IMR-90 (cell line): ENCODE data around the gene KIF1C. TPM values are rescaled to one million over a fixed set of nuclear protein-coding genes. Genes with fewer than 3 reads are reported as not detected.

Experiments used
- ATAC-seq: fragments of 200-7000 bp; cut with Tn5 transposase; 2 replicates; pipeline ENCODE4 v1.9.1; 2020; ENCODE audit warnings: low read depth, mild to moderate bottlenecking, moderate library complexity
- BruUV-seq: library from RNA; stranded (reverse); fragments of 400-500 nt; replicated peaks from 2 replicates; lab custom pipeline; 2021; lab: Mats Ljungman, UMichigan
- CTCF ChIA-PET: fragments of 300-600 bp; formaldehyde crosslinking; extraction: SDS; loops from one replicate; lab custom pipeline; 2021; ENCODE audit warnings: antibody characterized with exemption; lab: Yijun Ruan, JAX
- POLR2A ChIA-PET: fragments of 300-600 bp; sonication (Branson Sonifier 250); formaldehyde crosslinking; loops from one replicate; lab custom pipeline; 2022; ENCODE audit warnings: antibody characterized with exemption; ENCODE audit not compliant: unreplicated experiment; lab: Charles Lee
- DNase-seq: peaks from one replicate; pipeline ENCODE4 v3.0.0; 2013
- H2AFZ ChIP-seq: replicated peaks from 2 replicates; pipeline ENCODE3; 2013; ENCODE audit warnings: low read length, mild to moderate bottlenecking; ENCODE audit not compliant: poor library complexity
- H2AK5ac ChIP-seq: 2 replicates; pipeline ENCODE4 v1.6.1; 2013; ENCODE audit warnings: low read depth, low read length, inconsistent platforms
- H2AK9ac ChIP-seq: replicated peaks from 2 replicates; pipeline ENCODE3; 2013; ENCODE audit warnings: mild to moderate bottlenecking, low read depth, low read length, moderate library complexity; ENCODE audit not compliant: poor library complexity
- H2BK120ac ChIP-seq: 2 replicates; pipeline ENCODE4 v1.6.1; 2013; ENCODE audit warnings: low read depth, low read length, inconsistent platforms
- H2BK15ac ChIP-seq: 3 replicates; pipeline ENCODE4 v1.6.1; 2013; ENCODE audit warnings: low read depth, low read length, inconsistent platforms
- H2BK20ac ChIP-seq: 2 replicates; pipeline ENCODE4 v1.6.1; 2013; ENCODE audit warnings: low read depth, mild to moderate bottlenecking, inconsistent platforms, low read length, moderate library complexity
- H2BK5ac ChIP-seq: 2 replicates; pipeline ENCODE4 v1.6.1; 2013; ENCODE audit warnings: mild to moderate bottlenecking, low read depth, low read length, inconsistent platforms; ENCODE audit not compliant: poor library complexity, severe bottlenecking
- H3K14ac ChIP-seq: replicated peaks from 2 replicates; pipeline ENCODE4 v1.6.1; 2013; ENCODE audit warnings: low read depth, low read length, inconsistent platforms
- H3K18ac ChIP-seq: 2 replicates; pipeline ENCODE4 v1.6.1; 2013; ENCODE audit warnings: low read depth, low read length, control low read depth
- H3K23ac ChIP-seq: 2 replicates; pipeline ENCODE4 v1.6.1; 2013; ENCODE audit warnings: low read depth, low read length, inconsistent platforms
- H3K27ac ChIP-seq: 2 replicates; pipeline ENCODE4 v1.5.1; 2013; ENCODE audit warnings: mild to moderate bottlenecking, control low read depth, low read length; ENCODE audit not compliant: insufficient read depth
- H3K27me3 ChIP-seq: 2 replicates; pipeline ENCODE4 v1.6.1; 2013; ENCODE audit warnings: low read length; ENCODE audit not compliant: control insufficient read depth, insufficient read depth
- H3K36me3 ChIP-seq: 2 replicates; pipeline ENCODE4 v1.6.1; 2013; ENCODE audit warnings: low read length, mixed read lengths; ENCODE audit not compliant: control insufficient read depth, insufficient read depth
- H3K4ac ChIP-seq: 2 replicates; pipeline ENCODE4 v1.6.1; 2013; ENCODE audit warnings: low read depth, low read length, inconsistent platforms
- H3K4me1 ChIP-seq: 2 replicates; pipeline ENCODE4 v1.6.1; 2013; ENCODE audit warnings: low read length, mixed read lengths; ENCODE audit not compliant: control insufficient read depth, insufficient read depth
- H3K4me2 ChIP-seq: 2 replicates; pipeline ENCODE4 v1.6.1; 2013; ENCODE audit warnings: low read depth, mild to moderate bottlenecking, control low read depth, low read length, moderate library complexity
- H3K4me3 ChIP-seq: 2 replicates; pipeline ENCODE4 v1.5.1; 2013; ENCODE audit warnings: low read depth, mild to moderate bottlenecking, control low read depth, low read length, moderate library complexity; ENCODE audit not compliant: insufficient read depth
- H3K56ac ChIP-seq: 2 replicates; pipeline ENCODE4 v1.6.1; 2013; ENCODE audit warnings: low read length, inconsistent platforms; ENCODE audit not compliant: insufficient read depth; ENCODE audit errors: extremely low read depth
- H3K79me1 ChIP-seq, 2 experiments: 2 replicates each; pipeline ENCODE4 v1.6.1; 2013; ENCODE audit warnings: low read length in 2 of 2, inconsistent platforms in 1 of 2, low read depth in 1 of 2
- H3K9ac ChIP-seq: 2 replicates; pipeline ENCODE4 v1.6.1; 2013; ENCODE audit warnings: low read depth, low read length, control low read depth
- H3K9me1 ChIP-seq: 2 replicates; pipeline ENCODE4 v1.6.1; 2013; ENCODE audit warnings: low read length, inconsistent platforms; ENCODE audit not compliant: insufficient read depth
- H3K9me3 ChIP-seq: 2 replicates; pipeline ENCODE4 v1.6.1; 2013; ENCODE audit warnings: low read length; ENCODE audit not compliant: control insufficient read depth, insufficient read depth
- H4K20me1 ChIP-seq: 2 replicates; pipeline ENCODE4 v1.6.1; 2013; ENCODE audit warnings: low read length, inconsistent platforms; ENCODE audit not compliant: insufficient read depth
- H4K5ac ChIP-seq: 2 replicates; pipeline ENCODE4 v1.6.1; 2013; ENCODE audit warnings: mild to moderate bottlenecking, low read depth, low read length, control low read depth
- H4K8ac ChIP-seq, 2 experiments: 2 replicates each; pipeline ENCODE4 v1.6.1; 2013; ENCODE audit warnings: low read depth in 2 of 2, low read length in 2 of 2, control low read depth in 1 of 2, inconsistent platforms in 1 of 2
- H4K91ac ChIP-seq: 2 replicates; pipeline ENCODE4 v1.6.1; 2013; ENCODE audit warnings: low read depth, low read length, inconsistent platforms; ENCODE audit not compliant: insufficient read depth
- BHLHE40 ChIP-seq: fragments of 150-350 bp; IDR thresholded peaks from 2 replicates; pipeline ENCODE4 v1.6.1; 2016; ENCODE audit warnings: mild to moderate bottlenecking, low read depth, low read length
- CEBPB ChIP-seq: IDR thresholded peaks from 2 replicates; pipeline ENCODE4 v1.6.1; 2012; ENCODE audit warnings: low read depth, low read length, improper control_type of control experiment
- WGBS, 2 experiments: methylation state at CpG; one replicate each; pipeline versions ENCODE4 v1.1.5 to v1.1.7; 2013; ENCODE audit warnings: missing lambda C conversion rate in 2 of 2; ENCODE audit not compliant: insufficient read length in 1 of 2; ENCODE audit errors: extremely low coverage in 2 of 2; 5-methylcytosine and 5-hydroxymethylcytosine counted together
- dilution Hi-C: fragments of 300-500 bp; cut with HindIII; formaldehyde crosslinking; loops from one replicate; pipeline ENCODE4 v1.14.3; 2018; ENCODE audit warnings: low sequenced_read_pairs; ENCODE audit not compliant: unreplicated experiment
- in situ Hi-C: fragments of 300-500 bp; cut with MboI; formaldehyde crosslinking; loops from 3 replicates; pipeline ENCODE4 v1.14.3; 2019; ENCODE audit warnings: low sequenced_read_pairs, inconsistent platforms, mixed read lengths
- intact Hi-C: fragments of 100-400 bp; cut with micrococcal nuclease; formaldehyde crosslinking; loops from 2 replicates; pipeline ENCODE4 v1.10.0; 2022
- polyA plus RNA-seq, 3 experiments: library from polyadenylated mRNA; depleted of rRNA; stranded (reverse); fragments of >200 nt; gene quantifications; 2 replicates each; pipeline ENCODE4 v1.2.3, GENCODE V29; 2012; ENCODE audit warnings: low replicate concordance in 1 of 3
- total RNA-seq: library from RNA; depleted of rRNA; stranded (reverse); fragments of >200 nt; gene quantifications from 2 replicates; pipeline ENCODE4 v1.2.3, GENCODE V29; 2012

Gene KIF1C
- total and polyA plus RNA-seq, 2 of the 4 experiments (the other 2 are of a cell fraction) = 27.4 to 28.7 TPM

GRCh38 chr17:4994081-4994595, 3.6 kb upstream of the KIF1C start:
- Histone ChIP-seq H4K91ac (no peak overlapping the region), H2AK5ac (no peak overlapping the region), H3K14ac (no peak overlapping the region), H3K36me3 (no peaks in the 10 kb centered on the region), H3K18ac (no peak overlapping the region), H2BK15ac (no peak overlapping the region), H2BK120ac (no peak overlapping the region), H2AK9ac (no peak overlapping the region), H3K9ac (no peak overlapping the region), H4K5ac (no peak overlapping the region), H2AFZ (no peak overlapping the region), H3K9me3 (no peaks in the 10 kb centered on the region), H3K4me1 (peaks cover 6% of the 10 kb centered on the region), H3K56ac (no peak overlapping the region), H3K27me3 (no peaks in the 10 kb centered on the region), H3K4me3 (no peak overlapping the region), H4K8ac (no peak overlapping the region), H4K20me1 (peaks cover 2% of the 10 kb centered on the region; the same call in 1 of the 2 replicates), H2BK20ac (no peak overlapping the region), H3K23ac (no peak overlapping the region), H3K4me2 (no peak overlapping the region), H2BK5ac (no peak overlapping the region), H3K4ac (no peak overlapping the region), H3K79me1 (peaks cover 5 to 25% of the 10 kb centered on the region in 2 experiments; a peak in 3 of 4 replicates), H3K9me1 (peaks cover 9% of the 10 kb centered on the region), H3K27ac (no peak overlapping the region)
- WGBS, 2 experiments = no CpG with 5 or more reads among the region's 6 CpGs
- no TSS peak for BruUV-seq
- no peak for ATAC-seq
- intact Hi-C loops = no loop called here
- no peak for DNase-seq
- dilution Hi-C loops = no loop called here
- TF ChIP-seq BHLHE40 = no peak
- TF ChIP-seq CEBPB = no peak
- ChIA-PET POLR2A (interaction anchor here (0.6 kb wide), 1 partner anchor 29 kb away, joined by 3 read pairs; no protein-coding TSS in a partner anchor), CTCF (no interaction called here)
- in situ Hi-C loops = no loop called here
